Measurements from ENCODE around the gene GATC.
"Not testable (repeated sequence)": the region's sequence is repeated elsewhere in the genome, so short reads cannot be mapped to it uniquely, and the experiment has no call there.

GATC gene

DNA sequence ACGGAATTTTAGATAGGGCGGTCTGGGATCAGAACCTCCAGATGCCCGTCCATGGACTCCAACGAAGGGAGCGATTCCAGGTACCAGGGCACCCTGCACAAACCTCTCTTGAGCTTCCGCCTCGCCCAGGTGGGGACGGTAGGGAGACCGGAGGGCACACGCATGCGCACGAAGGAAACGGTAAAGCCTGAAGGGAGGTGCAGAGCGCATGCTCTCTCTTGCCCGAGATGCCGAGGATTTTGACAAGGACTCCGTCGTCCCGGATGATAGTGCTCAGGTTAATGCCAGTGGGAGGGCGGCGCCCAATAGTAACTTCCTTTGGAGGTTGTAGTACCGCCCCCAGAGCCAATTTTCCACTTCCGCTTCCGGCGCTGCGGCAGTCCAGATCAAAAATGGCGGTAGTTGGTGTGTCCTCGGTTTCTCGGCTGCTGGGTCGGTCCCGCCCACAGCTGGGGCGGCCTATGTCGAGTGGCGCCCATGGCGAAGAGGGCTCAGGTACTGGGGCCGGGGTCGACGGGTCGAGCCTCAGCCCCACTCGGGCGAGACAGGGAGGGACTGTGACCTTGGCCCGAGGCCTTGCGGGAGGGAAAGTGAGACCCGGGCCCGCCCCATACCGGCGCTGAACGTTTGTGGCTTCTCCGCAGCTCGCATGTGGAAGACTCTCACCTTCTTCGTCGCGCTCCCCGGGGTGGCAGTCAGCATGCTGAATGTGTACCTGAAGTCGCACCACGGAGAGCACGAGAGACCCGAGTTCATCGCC, 8.3 kb upstream of the GATC start, which contains the start of gene COX6A1:
Gene COX6A1, plus strand, starts transcription at position 379 of the 760 bp plus-strand sequence. Its CDS starts 14 bp downstream, at position 393.
- Histone ChIP-seq H3K9me3 (ENCODE audit: control insufficient read depth, low read length) (no peaks in the 10 kb centered on the region), H3K4me1 (ENCODE audit: control insufficient read depth, insufficient read depth, low read length) (no peaks in the 10 kb centered on the region), H3K27me3 (ENCODE audit: control insufficient read depth, insufficient read depth, low read length, poor library complexity, severe bottlenecking) (no peaks in the 10 kb centered on the region), H3K27ac (ENCODE audit: insufficient read depth, low read depth, low read length, poor library complexity, severe bottlenecking) (no peak within 1 kb of the TSS), H3K36me3 (ENCODE audit: control insufficient read depth, insufficient read depth, low read length) (peaks cover 10% of the 10 kb centered on the region), H3K4me3 (ENCODE audit: insufficient read depth, low read depth, low read length) (peak within 1 kb of the TSS; percentile 85)
- 0 to 1% methylated on average over 59 of the region's 59 CpGs for WGBS, 2 experiments

GRCh38 chr12:120438495-120439198, 7.6 kb upstream of the GATC start:
- H3K27ac ChIP-seq (ENCODE audit: insufficient read depth, low read depth, low read length, poor library complexity, severe bottlenecking): no peak overlapping the region
- H3K36me3 ChIP-seq (ENCODE audit: control insufficient read depth, insufficient read depth, low read length): peaks cover 16% of the 10 kb centered on the region
- H3K4me3 ChIP-seq (ENCODE audit: insufficient read depth, low read depth, low read length): peak overlapping the region; percentile 85
- H3K27me3 ChIP-seq (ENCODE audit: control insufficient read depth, insufficient read depth, low read length, poor library complexity, severe bottlenecking): no peaks in the 10 kb centered on the region
- 39 to 45% methylated on average over 16 to 17 of the region's 17 CpGs for WGBS, 2 experiments
- no peaks in the 10 kb centered on the region for H3K9me3 ChIP-seq (ENCODE audit: control insufficient read depth, low read length)
- H3K4me1 ChIP-seq (ENCODE audit: control insufficient read depth, insufficient read depth, low read length): no peaks in the 10 kb centered on the region

- no peaks in the 10 kb centered on the region for H3K9me3 ChIP-seq (ENCODE audit: control insufficient read depth, low read length)
- WGBS, 2 experiments: 36 to 50% methylated on average over 6 of the region's 6 CpGs
- no peak overlapping the region for H3K27ac ChIP-seq (ENCODE audit: insufficient read depth, low read depth, low read length, poor library complexity, severe bottlenecking)
- no peak overlapping the region for H3K4me3 ChIP-seq (ENCODE audit: insufficient read depth, low read depth, low read length)
- H3K27me3 ChIP-seq (ENCODE audit: control insufficient read depth, insufficient read depth, low read length, poor library complexity, severe bottlenecking): no peaks in the 10 kb centered on the region
- H3K36me3 ChIP-seq (ENCODE audit: control insufficient read depth, insufficient read depth, low read length): peaks cover 20% of the 10 kb centered on the region
- no peaks in the 10 kb centered on the region for H3K4me1 ChIP-seq (ENCODE audit: control insufficient read depth, insufficient read depth, low read length)
Observed at GRCh38 chr12:120439646-120440247, 6.5 kb upstream of the GATC start.

DNA sequence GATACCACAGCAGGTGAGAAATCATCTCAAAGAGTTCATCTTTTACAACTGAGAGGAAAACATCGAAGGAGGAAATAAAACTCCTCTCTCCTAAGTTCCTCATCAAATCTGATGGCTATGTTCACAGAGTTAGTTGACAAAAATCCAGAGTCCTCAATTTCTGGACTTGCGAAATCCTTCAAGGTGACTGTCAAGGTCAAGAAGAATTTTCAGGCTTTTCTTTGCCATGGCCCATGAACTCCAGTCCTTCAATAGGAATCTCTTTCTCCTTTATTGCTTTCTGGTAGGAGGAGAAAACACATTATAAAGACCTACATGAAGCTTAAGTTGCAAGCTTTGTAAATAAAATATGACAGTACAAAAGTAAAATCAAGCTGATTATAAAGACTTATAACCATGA, 1.6 kb upstream of the GATC start:
- Histone ChIP-seq H3K9me3 (ENCODE audit: control insufficient read depth, low read length) (no peaks in the 10 kb centered on the region), H3K36me3 (ENCODE audit: control insufficient read depth, insufficient read depth, low read length) (peaks cover 20% of the 10 kb centered on the region), H3K4me1 (ENCODE audit: control insufficient read depth, insufficient read depth, low read length) (peaks cover 9% of the 10 kb centered on the region), H3K4me3 (ENCODE audit: insufficient read depth, low read depth, low read length) (no peak overlapping the region), H3K27me3 (ENCODE audit: control insufficient read depth, insufficient read depth, low read length, poor library complexity, severe bottlenecking) (no peaks in the 10 kb centered on the region), H3K27ac (ENCODE audit: insufficient read depth, low read depth, low read length, poor library complexity, severe bottlenecking) (no peak overlapping the region)
- WGBS, 2 experiments: 94 to 100% methylated on average over 2 of the region's 2 CpGs

DNA sequence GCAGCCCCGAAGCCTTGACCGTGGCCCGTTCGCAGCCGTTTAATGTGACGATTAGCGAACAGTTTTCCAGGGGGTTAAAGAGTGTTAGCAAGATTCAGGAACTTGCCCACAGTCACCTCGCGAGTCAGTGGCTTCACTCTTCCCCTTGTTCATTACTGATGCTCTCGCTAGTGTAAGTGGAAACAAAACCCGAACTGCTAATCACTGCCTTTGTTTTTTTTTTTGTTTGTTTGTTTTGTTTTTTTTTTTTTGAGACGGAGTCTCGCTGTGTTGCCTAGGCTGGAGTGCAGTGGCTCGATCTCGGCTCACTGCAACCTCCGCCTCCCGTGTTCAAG, 567 bp downstream of the GATC start:
- 11% methylated on average over 17 of the region's 17 CpGs for WGBS, 2 experiments
- not testable (repeated sequence) for H3K27me3 ChIP-seq (ENCODE audit: control insufficient read depth, insufficient read depth, low read length, poor library complexity, severe bottlenecking); H3K4me1 ChIP-seq (ENCODE audit: control insufficient read depth, insufficient read depth, low read length); H3K9me3 ChIP-seq (ENCODE audit: control insufficient read depth, low read length); H3K27ac ChIP-seq (ENCODE audit: insufficient read depth, low read depth, low read length, poor library complexity, severe bottlenecking)
- peaks cover 10% of the 10 kb centered on the region for H3K36me3 ChIP-seq (ENCODE audit: control insufficient read depth, insufficient read depth, low read length)
- H3K4me3 ChIP-seq (ENCODE audit: insufficient read depth, low read depth, low read length): peak overlapping the region; percentile 78

DNA sequence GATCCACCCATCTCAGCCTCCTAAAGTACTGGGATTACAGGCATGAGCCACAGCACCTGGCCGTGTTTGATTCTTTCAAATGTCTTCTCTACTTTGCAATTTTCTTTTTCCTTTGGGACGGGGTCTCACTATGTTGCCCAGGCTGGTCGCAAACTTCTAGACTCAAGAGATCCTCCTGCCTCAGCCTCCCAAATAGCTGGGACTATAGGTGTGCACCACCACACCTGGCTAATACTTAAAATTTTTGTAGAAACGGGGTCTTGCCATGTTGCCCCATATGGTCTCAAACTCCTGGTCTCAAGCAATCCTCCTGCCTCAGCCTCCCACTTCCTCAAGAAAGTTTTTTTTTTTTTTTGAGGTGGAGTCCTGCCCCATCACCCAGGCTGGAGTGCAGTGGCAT, 1.7 kb downstream of the GATC start:
- Histone ChIP-seq H3K27ac (ENCODE audit: insufficient read depth, low read depth, low read length, poor library complexity, severe bottlenecking) (no peak overlapping the region), H3K4me3 (ENCODE audit: insufficient read depth, low read depth, low read length) (no peak overlapping the region), H3K36me3 (ENCODE audit: control insufficient read depth, insufficient read depth, low read length) (peaks cover 10% of the 10 kb centered on the region), H3K9me3 (ENCODE audit: control insufficient read depth, low read length) (no peaks in the 10 kb centered on the region), H3K4me1 (ENCODE audit: control insufficient read depth, insufficient read depth, low read length) (peaks cover 9% of the 10 kb centered on the region), H3K27me3 (ENCODE audit: control insufficient read depth, insufficient read depth, low read length, poor library complexity, severe bottlenecking) (no peaks in the 10 kb centered on the region)
- 93% methylated on average over 4 of the region's 4 CpGs for WGBS, 2 experiments

GRCh38 chr12:120452524-120452923, 6.3 kb downstream of the GATC start:
- H3K27ac ChIP-seq (ENCODE audit: insufficient read depth, low read depth, low read length, poor library complexity, severe bottlenecking); H3K27me3 ChIP-seq (ENCODE audit: control insufficient read depth, insufficient read depth, low read length, poor library complexity, severe bottlenecking); H3K9me3 ChIP-seq (ENCODE audit: control insufficient read depth, low read length); H3K4me3 ChIP-seq (ENCODE audit: insufficient read depth, low read depth, low read length); H3K4me1 ChIP-seq (ENCODE audit: control insufficient read depth, insufficient read depth, low read length): not testable (repeated sequence)
- peaks cover 12% of the 10 kb centered on the region for H3K36me3 ChIP-seq (ENCODE audit: control insufficient read depth, insufficient read depth, low read length)
- 88 to 93% methylated on average over 5 of the region's 5 CpGs for WGBS, 2 experiments

GRCh38 chr12:120453060-120453750, 7.0 kb downstream of the GATC start:
- Histone ChIP-seq H3K4me3 (ENCODE audit: insufficient read depth, low read depth, low read length) (no peak overlapping the region), H3K36me3 (ENCODE audit: control insufficient read depth, insufficient read depth, low read length) (peaks cover 17% of the 10 kb centered on the region), H3K4me1 (ENCODE audit: control insufficient read depth, insufficient read depth, low read length) (no peaks in the 10 kb centered on the region)

GRCh38 chr12:120453977-120454376, 7.7 kb downstream of the GATC start:
- Histone ChIP-seq H3K36me3 (ENCODE audit: control insufficient read depth, insufficient read depth, low read length) (peaks cover 20% of the 10 kb centered on the region), H3K4me1 (ENCODE audit: control insufficient read depth, insufficient read depth, low read length) (no peaks in the 10 kb centered on the region), H3K27ac (ENCODE audit: insufficient read depth, low read depth, low read length, poor library complexity, severe bottlenecking) (no peak overlapping the region), H3K9me3 (ENCODE audit: control insufficient read depth, low read length) (no peaks in the 10 kb centered on the region), H3K27me3 (ENCODE audit: control insufficient read depth, insufficient read depth, low read length, poor library complexity, severe bottlenecking) (no peaks in the 10 kb centered on the region), H3K4me3 (ENCODE audit: insufficient read depth, low read depth, low read length) (no peak overlapping the region)
- WGBS, 2 experiments: 84 to 90% methylated on average over 4 of the region's 4 CpGs

More at GRCh38 chr12:120453060-120453750, 7.0 kb downstream of the GATC start:
- H3K9me3 ChIP-seq (ENCODE audit: control insufficient read depth, low read length): no peaks in the 10 kb centered on the region
- H3K27me3 ChIP-seq (ENCODE audit: control insufficient read depth, insufficient read depth, low read length, poor library complexity, severe bottlenecking): no peaks in the 10 kb centered on the region
- 92 to 95% methylated on average over 3 of the region's 3 CpGs for WGBS, 2 experiments
- H3K27ac ChIP-seq (ENCODE audit: insufficient read depth, low read depth, low read length, poor library complexity, severe bottlenecking): no peak overlapping the region

DNA sequence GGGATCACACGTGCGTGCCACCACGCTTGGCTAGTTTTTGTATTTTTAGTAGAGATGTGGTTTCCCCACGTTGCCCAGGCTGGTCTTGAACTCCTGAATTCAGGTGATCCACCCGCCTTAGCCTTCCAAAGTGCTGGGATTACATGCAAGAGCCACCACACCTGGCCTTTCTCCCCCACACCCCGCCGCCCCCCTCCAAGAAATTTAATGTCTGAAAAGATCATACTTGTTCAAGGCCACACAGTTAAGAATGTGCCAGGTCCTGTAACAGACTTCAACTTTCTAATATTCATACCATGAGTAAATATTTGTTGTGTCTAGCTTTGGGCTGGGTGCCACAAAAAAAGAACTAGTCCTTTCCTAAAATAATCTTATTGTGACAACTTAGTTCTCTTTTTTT, 9.1 kb downstream of the GATC start:
- Histone ChIP-seq H3K4me3 (ENCODE audit: insufficient read depth, low read depth, low read length) (no peak overlapping the region), H3K36me3 (ENCODE audit: control insufficient read depth, insufficient read depth, low read length) (peaks cover 30% of the 10 kb centered on the region), H3K27ac (ENCODE audit: insufficient read depth, low read depth, low read length, poor library complexity, severe bottlenecking) (no peak overlapping the region), H3K9me3 (ENCODE audit: control insufficient read depth, low read length) (no peaks in the 10 kb centered on the region), H3K4me1 (ENCODE audit: control insufficient read depth, insufficient read depth, low read length) (no peaks in the 10 kb centered on the region), H3K27me3 (ENCODE audit: control insufficient read depth, insufficient read depth, low read length, poor library complexity, severe bottlenecking) (no peaks in the 10 kb centered on the region)
- 94 to 95% methylated on average over 7 of the region's 7 CpGs for WGBS, 2 experiments
